Naive thymus-derived CD8-positive, alpha-beta T cell (primary cell): Measurements from ENCODE around the gene MAP1LC3C. TPM values are rescaled to one million over a fixed set of nuclear protein-coding genes. Genes with fewer than 3 reads are reported as not detected.
A peak's percentile ranks its signal among the peaks of the same experiment; 100 is the strongest.

Experiments used
- ATAC-seq, 2 donors: fragments of 150-1000 bp; cut with Tn5 transposase in 1 of 2; sonication (Bioruptor Pico), chemical (Tn5 transposase) in 1 of 2; 1 replicate in 1 of 2; 2 replicates in 1 of 2; pipeline ENCODE4 v1.10.0; 2021; ENCODE audit warnings: mild to moderate bottlenecking in 2 of 2, moderate library complexity in 2 of 2
- POLR2A ChIA-PET: fragments of 350-600 bp; sonication (Branson Sonifier 250); formaldehyde crosslinking; loops from one replicate; lab custom pipeline; 2021; ENCODE audit warnings: antibody characterized with exemption; lab: Charles Lee
- DNase-seq, 10 donors: peaks; one replicate each; pipeline versions ENCODE4 v3.0.0 to v3.0.0-alpha.2; 2020 to 2022
- H3K27ac Mint-ChIP-seq, 10 donors: one replicate each; pipeline ENCODE4 v1.8.0; 2020 to 2022; ENCODE audit warnings: mild to moderate bottlenecking in 10 of 10, mixed read lengths in 10 of 10, moderate library complexity in 4 of 10, inconsistent platforms in 1 of 10
- H3K27me3 Mint-ChIP-seq, 5 donors: one replicate each; pipeline ENCODE4 v1.8.0; 2021 to 2022; ENCODE audit warnings: mixed read lengths in 5 of 5
- H3K36me3 Mint-ChIP-seq, 3 donors: one replicate each; pipeline ENCODE4 v1.8.0; 2020 to 2022; ENCODE audit warnings: mixed read lengths in 3 of 3, mild to moderate bottlenecking in 2 of 3, inconsistent platforms in 1 of 3
- H3K4me1 Mint-ChIP-seq, 4 donors: one replicate each; pipeline ENCODE4 v1.8.0; 2021 to 2022; ENCODE audit warnings: mixed read lengths in 4 of 4
- H3K4me3 Mint-ChIP-seq, 10 donors: one replicate each; pipeline ENCODE4 v1.8.0; 2020 to 2022; ENCODE audit warnings: mild to moderate bottlenecking in 10 of 10, mixed read lengths in 10 of 10, moderate library complexity in 6 of 10, inconsistent platforms in 1 of 10
- H3K9me3 Mint-ChIP-seq, 9 donors: one replicate each; pipeline ENCODE4 v1.8.0; 2020 to 2022; ENCODE audit warnings: mixed read lengths in 9 of 9, mild to moderate bottlenecking in 3 of 9, inconsistent platforms in 1 of 9, moderate library complexity in 1 of 9
- polyA plus RNA-seq, 3 donors: library from polyadenylated mRNA; unstranded; fragments of 300-500 nt; fragmentation: Illumina TruSeq; gene quantifications; one replicate each; pipeline ENCODE4 v1.2.3, GENCODE V29; 2021
- total RNA-seq, 8 experiments: library from RNA in 2 of 8; stranded (reverse) in 2 of 8; gene quantifications; one replicate each; pipeline ENCODE4 v1.2.3 and lab custom pipeline; 2021 to 2026

Gene MAP1LC3C
- total RNA-seq = not detected
- polyA plus RNA-seq = not detected
- total RNA-seq (lab: John Stamatoyannopoulos, UW) = 0 reads per million in 6 experiments

DNA sequence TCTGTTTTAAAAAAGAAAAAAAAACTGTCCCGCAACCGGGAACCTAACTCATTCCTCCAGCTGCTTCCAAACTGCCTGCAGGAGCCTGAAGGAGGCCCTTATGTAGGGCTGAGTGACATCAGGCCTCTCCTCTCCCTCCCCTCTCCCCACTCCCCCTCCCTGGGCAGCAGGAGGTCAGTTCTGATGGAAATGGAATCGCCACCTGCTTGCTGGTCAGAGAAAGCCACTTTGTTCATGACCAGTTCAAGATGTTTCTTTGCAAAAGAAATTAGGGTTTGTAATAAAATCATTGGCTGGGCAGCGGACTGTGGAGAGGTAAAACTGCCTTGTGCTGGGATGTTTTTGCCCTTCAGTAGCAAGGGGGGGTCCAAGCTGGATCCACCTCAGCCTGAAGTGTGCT, at the start of gene MAP1LC3C:
MAP1LC3C (minus strand) TSS at position 73 of the 400 bp plus-strand sequence. CDS start 90 bp downstream, outside the sequence.
- peaks cover 0 to 5% (median 2%) of the 10 kb centered on the region in 5 donors for H3K27me3 Mint-ChIP-seq
- no peak for ATAC-seq
- no peaks in the 10 kb centered on the region for H3K36me3 Mint-ChIP-seq
- no peak for DNase-seq
- H3K4me1 Mint-ChIP-seq = peaks cover 0 to 6% (median 2%) of the 10 kb centered on the region in 4 donors
- H3K27ac Mint-ChIP-seq = no peak within 1 kb of the TSS
- peak within 1 kb of the TSS in 9 of 10 donors; percentile 33 to 75 (median 56) for H3K4me3 Mint-ChIP-seq
- POLR2A ChIA-PET = no interaction called here
- no peaks in the 10 kb centered on the region for H3K9me3 Mint-ChIP-seq

DNA sequence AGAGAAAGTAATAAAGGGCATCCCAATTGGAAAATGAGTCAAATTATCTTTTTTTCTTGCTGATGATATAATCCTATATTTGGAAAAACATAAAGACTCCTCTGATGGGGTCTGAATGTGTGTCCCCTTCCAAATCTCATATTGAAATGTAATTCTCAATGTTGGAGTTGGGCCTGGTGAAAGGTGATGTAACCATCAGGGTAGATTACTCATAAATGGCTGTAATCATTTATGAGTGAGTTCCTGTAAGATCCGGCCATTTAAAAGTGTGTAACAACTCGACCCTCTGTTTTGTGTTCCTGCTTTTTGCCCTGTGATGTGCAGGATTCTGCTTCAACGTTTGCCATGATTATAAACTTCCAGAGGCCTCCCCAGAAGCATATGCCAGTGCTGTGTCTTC, 44.3 kb upstream of the MAP1LC3C start:
- H3K27ac Mint-ChIP-seq = no peak overlapping the region
- peaks cover 0 to 5% (median 1%) of the 10 kb centered on the region in 3 donors for H3K36me3 Mint-ChIP-seq
- no peaks in the 10 kb centered on the region for H3K4me1 Mint-ChIP-seq
- no peak for DNase-seq
- peaks cover 0 to 17% (median 6%) of the 10 kb centered on the region in 9 donors for H3K9me3 Mint-ChIP-seq
- ATAC-seq = no peak
- POLR2A ChIA-PET = no interaction called here
- no peak overlapping the region for H3K4me3 Mint-ChIP-seq
- H3K27me3 Mint-ChIP-seq = peaks cover 0 to 10% (median 0%) of the 10 kb centered on the region in 5 donors

DNA sequence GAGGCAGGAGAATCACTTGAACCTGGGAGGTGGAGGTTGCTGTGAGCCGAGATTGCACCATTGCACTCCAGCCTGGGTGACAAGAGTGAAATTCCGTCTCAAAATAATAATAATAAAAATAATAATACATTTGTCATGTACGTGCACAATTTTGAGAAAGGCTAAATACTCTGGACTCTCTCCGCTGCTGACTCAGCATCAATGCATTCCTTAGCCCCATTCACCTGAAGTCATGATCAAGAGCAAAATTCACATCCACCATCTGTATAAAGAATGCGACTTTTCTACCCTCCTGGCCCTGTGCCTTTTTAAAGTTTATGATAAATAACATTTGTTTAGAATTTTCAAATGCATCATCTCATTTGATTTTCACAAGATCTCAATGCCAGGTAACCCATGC, 35.5 kb upstream of the MAP1LC3C start:
- DNase-seq (no peak), ATAC-seq (no peak)
- POLR2A ChIA-PET = no interaction called here
- Mint-ChIP-seq H3K27me3 (peaks cover 12 to 34% (median 12%) of the 10 kb centered on the region in 5 donors), H3K4me1 (no peaks in the 10 kb centered on the region), H3K4me3 (no peak overlapping the region), H3K36me3 (no peaks in the 10 kb centered on the region), H3K9me3 (peaks cover 0 to 9% (median 0%) of the 10 kb centered on the region in 9 donors), H3K27ac (no peak overlapping the region)

DNA sequence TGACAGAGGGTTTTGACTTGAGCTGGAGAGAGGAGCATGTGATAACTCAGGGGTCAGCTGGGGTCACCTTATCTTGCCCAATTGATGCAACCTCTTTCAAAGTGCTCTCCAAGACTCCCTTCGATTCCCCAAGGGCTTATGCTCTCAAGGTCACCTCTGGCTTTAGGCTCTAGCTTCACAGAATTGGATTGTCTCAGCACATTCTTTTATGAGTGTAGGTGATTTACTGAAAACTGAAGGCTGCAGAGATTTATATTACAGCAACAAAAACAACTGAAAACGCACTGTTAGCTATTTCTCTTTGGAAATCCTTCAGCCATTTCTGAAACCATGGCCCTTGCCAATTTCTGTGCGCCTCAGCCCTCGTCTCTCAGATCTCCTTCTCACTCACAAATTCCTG, 34.5 kb upstream of the MAP1LC3C start:
- no peaks in the 10 kb centered on the region for H3K36me3 Mint-ChIP-seq
- H3K27ac Mint-ChIP-seq = no peak overlapping the region
- no peak overlapping the region for H3K4me3 Mint-ChIP-seq

DNA sequence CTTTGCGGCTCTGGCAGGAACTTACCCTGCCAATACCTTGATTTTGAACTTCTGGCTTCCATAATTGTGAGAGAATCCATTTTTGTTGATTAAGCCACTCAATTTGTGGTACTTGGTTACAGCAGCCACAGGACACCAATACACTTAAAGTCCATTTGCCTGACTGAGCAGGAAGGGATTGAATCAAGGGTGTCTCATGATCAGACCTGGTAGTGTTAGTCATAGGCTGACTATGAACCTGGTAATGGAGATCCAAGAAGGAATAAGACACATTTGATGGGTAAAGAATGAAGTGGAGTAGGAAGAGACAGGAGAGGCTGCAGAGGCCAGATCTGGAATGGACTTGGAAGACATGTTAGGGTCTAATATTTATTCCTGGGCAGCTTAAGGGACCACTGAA, 31.2 kb upstream of the MAP1LC3C start:
- ATAC-seq (no peak), DNase-seq (no peak)
- POLR2A ChIA-PET = no interaction called here
- Mint-ChIP-seq H3K36me3 (no peaks in the 10 kb centered on the region), H3K4me3 (no peak overlapping the region), H3K27ac (no peak overlapping the region), H3K4me1 (no peaks in the 10 kb centered on the region), H3K9me3 (peaks cover 0 to 9% (median 0%) of the 10 kb centered on the region in 9 donors), H3K27me3 (peaks cover 8 to 31% (median 10%) of the 10 kb centered on the region in 5 donors)

More for the DNA sequence above, 34.5 kb upstream of the MAP1LC3C start:
- peaks cover 12 to 30% (median 15%) of the 10 kb centered on the region in 5 donors for H3K27me3 Mint-ChIP-seq
- H3K4me1 Mint-ChIP-seq = no peaks in the 10 kb centered on the region
- POLR2A ChIA-PET = no interaction called here
- DNase-seq (no peak), ATAC-seq (no peak)
- peaks cover 0 to 9% (median 0%) of the 10 kb centered on the region in 9 donors for H3K9me3 Mint-ChIP-seq

DNA sequence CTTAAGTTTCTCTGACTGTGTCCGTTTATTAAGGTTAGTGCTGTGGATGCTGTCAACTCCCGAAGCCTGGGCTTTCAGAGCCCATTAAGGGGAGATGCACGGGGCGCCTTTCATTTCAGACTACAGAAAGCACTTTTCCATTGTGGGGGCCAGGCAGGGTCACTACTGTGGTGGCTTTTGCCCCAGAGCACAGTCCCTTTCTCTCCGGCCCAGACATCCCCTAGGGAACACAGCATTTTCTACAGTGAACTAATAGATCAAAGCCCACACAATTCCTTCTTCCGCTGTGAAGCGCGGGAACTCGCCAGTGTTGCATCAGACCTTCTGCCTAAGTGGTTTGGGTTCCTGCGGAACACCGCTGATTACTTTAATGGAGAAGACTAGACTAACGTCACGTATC, 26.8 kb upstream of the MAP1LC3C start:
- no peak overlapping the region for H3K4me3 Mint-ChIP-seq

DNA sequence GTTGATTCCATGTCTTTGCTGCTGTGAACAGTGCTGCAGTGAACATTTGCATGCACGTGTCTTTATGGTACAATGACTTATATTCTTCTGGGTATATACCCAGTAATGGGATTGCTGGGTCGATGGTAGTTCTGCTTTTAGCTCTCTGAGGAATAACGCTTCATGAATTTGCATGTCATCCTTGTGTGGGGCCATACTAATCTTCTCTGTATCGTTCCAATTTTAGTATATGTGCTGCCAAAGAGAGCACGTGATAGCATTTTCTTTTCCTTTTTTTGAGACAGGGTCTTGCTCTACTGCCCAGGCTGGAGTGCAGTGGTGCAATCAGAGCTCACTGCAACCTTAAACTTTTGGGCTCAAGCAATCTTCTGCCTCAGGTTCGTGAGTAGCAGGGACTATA, 24.9 kb upstream of the MAP1LC3C start:
- ATAC-seq (no peak), DNase-seq (no peak)
- peaks cover 0 to 2% (median 0%) of the 10 kb centered on the region in 4 donors for H3K4me1 Mint-ChIP-seq
- H3K27ac Mint-ChIP-seq = peak overlapping the region in 1 of 10 donors; percentile 60
- POLR2A ChIA-PET = no interaction called here
- H3K36me3 Mint-ChIP-seq = no peaks in the 10 kb centered on the region
- H3K4me3 Mint-ChIP-seq = no peak overlapping the region
- H3K9me3 Mint-ChIP-seq = no peaks in the 10 kb centered on the region
- peaks cover 0 to 11% (median 2%) of the 10 kb centered on the region in 5 donors for H3K27me3 Mint-ChIP-seq

More for the DNA sequence above, 26.8 kb upstream of the MAP1LC3C start:
- H3K36me3 Mint-ChIP-seq = no peaks in the 10 kb centered on the region
- POLR2A ChIA-PET = no interaction called here
- H3K27me3 Mint-ChIP-seq = peaks cover 5 to 20% (median 6%) of the 10 kb centered on the region in 5 donors
- peaks cover 0 to 2% (median 0%) of the 10 kb centered on the region in 4 donors for H3K4me1 Mint-ChIP-seq
- no peak for DNase-seq
- H3K27ac Mint-ChIP-seq = no peak overlapping the region
- no peak for ATAC-seq
- H3K9me3 Mint-ChIP-seq = peaks cover 0 to 9% (median 0%) of the 10 kb centered on the region in 9 donors

DNA sequence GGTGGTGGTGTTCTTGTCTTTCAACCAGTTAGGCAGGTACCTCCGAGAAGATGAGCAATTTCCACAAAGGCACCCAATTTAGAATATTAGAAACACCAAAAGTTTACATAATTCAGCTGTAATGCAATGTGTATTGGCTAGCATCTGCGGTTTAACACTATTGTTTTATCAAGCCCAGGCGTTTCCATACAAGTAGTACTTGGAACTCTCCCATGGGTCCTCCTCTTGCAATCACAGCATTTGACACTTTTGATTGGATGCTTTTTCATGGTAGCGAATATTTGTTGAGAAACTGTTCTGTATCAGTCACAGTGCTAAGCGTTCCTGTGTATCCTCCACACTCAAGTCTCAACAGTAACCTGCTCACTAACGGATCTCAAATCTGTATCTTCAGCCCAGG, 20.1 kb upstream of the MAP1LC3C start:
- Mint-ChIP-seq H3K27me3 (peaks cover 0 to 3% (median 0%) of the 10 kb centered on the region in 5 donors), H3K9me3 (no peaks in the 10 kb centered on the region), H3K4me1 (peaks cover 0 to 2% (median 0%) of the 10 kb centered on the region in 4 donors), H3K27ac (no peak overlapping the region), H3K4me3 (no peak overlapping the region), H3K36me3 (no peaks in the 10 kb centered on the region)
- POLR2A ChIA-PET = no interaction called here
- DNase-seq = no peak
- no peak for ATAC-seq

DNA sequence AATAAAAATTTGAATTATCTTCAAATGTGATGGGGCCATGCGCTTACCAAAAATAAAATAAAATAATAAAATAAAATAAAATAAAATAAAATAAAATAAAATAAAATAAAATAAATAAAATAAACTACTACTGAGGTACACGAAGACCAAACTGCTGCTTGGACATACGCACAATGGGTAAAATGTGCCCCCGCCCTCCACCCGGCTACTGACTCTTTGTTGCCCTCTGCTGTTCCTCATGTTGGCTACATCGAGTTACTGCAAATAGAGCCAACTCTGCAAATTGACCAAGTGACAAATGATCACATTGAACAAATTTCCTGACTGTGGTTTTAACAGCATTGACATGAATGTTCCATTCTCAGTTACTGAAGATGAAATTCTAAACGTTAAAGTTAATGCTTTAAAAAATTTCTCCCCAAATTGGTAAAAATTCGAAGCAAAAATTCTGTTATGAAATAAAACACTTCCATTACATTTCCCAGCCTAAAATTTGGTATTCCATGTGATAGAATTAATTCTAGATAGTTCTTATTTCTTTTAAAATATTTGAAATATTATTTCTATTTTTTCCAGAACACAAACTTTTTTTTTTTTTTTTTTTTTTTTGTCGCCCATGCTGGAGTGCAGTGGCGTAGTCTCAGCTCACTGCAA, 18.8 kb upstream of the MAP1LC3C start:
- peak in 1 of 2 donors; percentile 39 for ATAC-seq
- H3K4me1 Mint-ChIP-seq = no peaks in the 10 kb centered on the region
- no peak overlapping the region for H3K4me3 Mint-ChIP-seq

DNA sequence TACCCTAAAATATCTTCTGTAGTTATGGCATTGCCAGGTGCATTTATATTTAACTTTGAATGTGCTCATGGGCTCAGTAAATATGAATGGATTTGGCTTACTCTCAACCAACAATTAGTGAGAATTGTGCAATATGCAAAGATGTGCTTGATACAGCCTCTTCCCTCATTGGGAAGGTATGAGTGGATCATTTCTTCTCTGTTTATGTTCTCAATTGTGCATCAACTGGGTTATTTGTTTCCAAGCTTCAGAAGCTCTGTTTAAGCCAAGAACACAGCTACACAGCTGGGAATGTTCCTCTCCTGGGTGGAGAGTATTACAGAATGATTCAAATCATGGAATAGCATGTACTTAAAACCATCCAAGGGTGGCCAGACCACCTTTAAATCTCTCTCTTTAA, 17.6 kb upstream of the MAP1LC3C start:
- Mint-ChIP-seq H3K36me3 (no peaks in the 10 kb centered on the region), H3K4me1 (no peaks in the 10 kb centered on the region), H3K4me3 (no peak overlapping the region), H3K9me3 (no peaks in the 10 kb centered on the region), H3K27ac (no peak overlapping the region), H3K27me3 (peaks cover 0 to 3% (median 0%) of the 10 kb centered on the region in 5 donors)
- no peak for DNase-seq
- no peak for ATAC-seq
- POLR2A ChIA-PET = no interaction called here

More for the DNA sequence above, 18.8 kb upstream of the MAP1LC3C start:
- H3K36me3 Mint-ChIP-seq = no peaks in the 10 kb centered on the region
- no peak overlapping the region for H3K27ac Mint-ChIP-seq
- peak in 6 of 10 donors; percentile 8 to 34 (median 11) for DNase-seq
- no peaks in the 10 kb centered on the region for H3K9me3 Mint-ChIP-seq
- POLR2A ChIA-PET = no interaction called here
- H3K27me3 Mint-ChIP-seq = peaks cover 0 to 3% (median 0%) of the 10 kb centered on the region in 5 donors

DNA sequence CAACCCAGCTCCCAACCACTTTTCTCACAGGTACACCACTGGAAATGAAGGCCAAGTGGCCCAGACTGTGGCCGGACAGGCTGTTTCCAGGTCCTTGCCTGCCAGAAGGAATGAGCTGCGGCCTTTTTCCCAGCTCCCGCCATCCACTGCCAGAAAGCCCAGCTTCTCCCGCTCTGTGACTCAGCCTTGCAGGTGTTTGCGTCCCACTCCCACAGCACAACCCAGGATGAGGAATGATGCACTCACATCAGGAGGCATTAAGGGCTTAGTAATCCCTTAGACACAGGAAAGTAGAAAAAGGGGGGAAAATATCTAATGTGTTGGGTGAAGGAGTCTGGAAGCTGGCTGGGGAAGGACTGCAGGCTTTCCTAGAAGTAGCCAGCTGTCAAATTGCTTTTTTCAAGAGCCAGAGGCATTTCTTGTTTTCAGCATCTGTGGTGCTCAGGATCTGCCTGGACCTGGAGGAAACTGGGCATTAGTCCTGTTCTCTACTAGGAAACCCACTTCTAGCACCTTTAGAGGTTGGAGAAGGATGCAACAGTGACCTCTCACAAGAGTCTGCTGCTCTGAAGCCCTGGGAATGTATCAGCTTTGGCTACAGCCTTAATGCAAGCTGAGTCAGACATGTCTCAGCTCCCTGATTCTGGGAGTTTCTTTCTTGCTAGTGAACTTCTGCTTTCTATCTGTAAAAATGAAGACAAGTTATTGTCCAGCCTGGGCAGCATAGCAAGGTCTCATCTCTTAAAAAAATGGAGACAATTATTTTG, 13.2 kb upstream of the MAP1LC3C start:
- DNase-seq (no peak), ATAC-seq (no peak)
- POLR2A ChIA-PET = no interaction called here
- no peak overlapping the region for H3K27ac Mint-ChIP-seq
- H3K9me3 Mint-ChIP-seq = no peaks in the 10 kb centered on the region
- no peak overlapping the region for H3K4me3 Mint-ChIP-seq
- no peaks in the 10 kb centered on the region for H3K4me1 Mint-ChIP-seq
- no peaks in the 10 kb centered on the region for H3K36me3 Mint-ChIP-seq
- peaks cover 4 to 13% (median 10%) of the 10 kb centered on the region in 5 donors for H3K27me3 Mint-ChIP-seq

DNA sequence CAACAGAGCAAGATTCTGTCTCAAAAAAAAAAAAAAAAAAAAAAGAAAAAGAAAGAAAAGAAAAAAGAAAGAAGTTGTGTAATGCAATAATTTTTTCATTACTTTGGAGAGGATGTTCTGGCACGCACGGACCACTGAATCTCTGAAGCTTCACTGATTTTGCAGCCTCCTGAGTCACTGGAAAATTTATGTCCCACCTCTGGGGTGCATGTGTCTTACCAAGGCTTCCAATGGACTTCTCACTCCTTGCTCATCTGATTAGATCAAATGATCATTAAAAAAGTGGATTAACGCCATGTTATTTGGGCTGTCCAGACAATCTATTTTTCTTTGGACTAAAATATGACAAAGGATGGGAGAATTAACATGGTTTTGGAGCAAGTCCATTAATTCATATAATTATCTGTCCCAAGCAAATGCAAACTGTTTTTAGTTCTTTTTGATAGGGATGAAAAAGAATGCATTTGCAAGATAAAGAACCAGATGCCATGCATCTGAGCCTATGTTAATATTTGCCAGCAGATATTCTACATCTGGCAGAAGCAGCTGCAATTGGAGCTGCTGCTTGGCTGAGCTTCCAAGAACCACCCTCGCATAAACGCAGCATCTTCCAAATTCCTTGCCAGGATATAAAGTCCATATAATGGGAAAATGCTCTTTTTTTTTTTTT, 10.1 kb upstream of the MAP1LC3C start:
- H3K4me3 Mint-ChIP-seq = no peak overlapping the region
- no peak overlapping the region for H3K27ac Mint-ChIP-seq

More for the DNA sequence above, 10.1 kb upstream of the MAP1LC3C start:
- H3K36me3 Mint-ChIP-seq = no peaks in the 10 kb centered on the region
- ATAC-seq (no peak), DNase-seq (no peak)
- no peaks in the 10 kb centered on the region for H3K9me3 Mint-ChIP-seq
- H3K4me1 Mint-ChIP-seq = no peaks in the 10 kb centered on the region
- peaks cover 4 to 13% (median 8%) of the 10 kb centered on the region in 5 donors for H3K27me3 Mint-ChIP-seq
- POLR2A ChIA-PET = no interaction called here
